ENCODE measurements around the gene RPS6KC1. TPM values are rescaled to one million over a fixed set of nuclear protein-coding genes. Genes with fewer than 3 reads are reported as not detected.
"Not testable (repeated sequence)": the region's sequence is repeated elsewhere in the genome, so short reads cannot be mapped to it uniquely, and the experiment has no call there.

RPS6KC1 gene
- total RNA-seq, 3 donors from 2014 or later = 4.8 to 6.8 (median 6.1) TPM

GRCh38 chr1:213179784-213180183, 128.7 kb downstream of the RPS6KC1 start:
- H3K4me3 Mint-ChIP-seq = no peak overlapping the region
- DNase-seq (no peak), ATAC-seq (no peak)
- H3K27me3 Mint-ChIP-seq (ENCODE audit: low read depth) = no peaks in the 10 kb centered on the region
- H3K9me3 Mint-ChIP-seq = peaks cover 10% of the 10 kb centered on the region
- H3K36me3 Mint-ChIP-seq (ENCODE audit: insufficient read depth) = peaks cover 47% of the 10 kb centered on the region
- no peaks in the 10 kb centered on the region for H3K4me1 Mint-ChIP-seq (ENCODE audit: low read depth)

GRCh38 chr1:213180833-213181232, 129.8 kb downstream of the RPS6KC1 start:
- no peak for ATAC-seq
- peaks cover 49% of the 10 kb centered on the region for H3K36me3 Mint-ChIP-seq (ENCODE audit: insufficient read depth)
- peaks cover 18% of the 10 kb centered on the region for H3K9me3 Mint-ChIP-seq
- H3K4me1 Mint-ChIP-seq (ENCODE audit: low read depth) = no peaks in the 10 kb centered on the region
- DNase-seq = no peak
- no peak overlapping the region for H3K4me3 Mint-ChIP-seq
- no peaks in the 10 kb centered on the region for H3K27me3 Mint-ChIP-seq (ENCODE audit: low read depth)

- Mint-ChIP-seq H3K4me1 (ENCODE audit: low read depth) (no peaks in the 10 kb centered on the region), H3K36me3 (ENCODE audit: insufficient read depth) (peaks cover 48% of the 10 kb centered on the region), H3K4me3 (no peak overlapping the region), H3K9me3 (peaks cover 28% of the 10 kb centered on the region), H3K27me3 (ENCODE audit: low read depth) (no peaks in the 10 kb centered on the region)
- ATAC-seq = no peak
- DNase-seq = no peak
Measured at GRCh38 chr1:213183036-213183672, 132.1 kb downstream of the RPS6KC1 start.

- ATAC-seq (no peak), DNase-seq (no peak)
- Mint-ChIP-seq H3K4me3 (no peak overlapping the region), H3K36me3 (ENCODE audit: insufficient read depth) (peaks cover 54% of the 10 kb centered on the region), H3K4me1 (ENCODE audit: low read depth) (no peaks in the 10 kb centered on the region), H3K9me3 (peaks cover 43% of the 10 kb centered on the region), H3K27me3 (ENCODE audit: low read depth) (no peaks in the 10 kb centered on the region)
Measured at GRCh38 chr1:213186168-213186567, 135.1 kb downstream of the RPS6KC1 start.

- H3K4me1 Mint-ChIP-seq (ENCODE audit: low read depth) = no peaks in the 10 kb centered on the region
- peaks cover 29% of the 10 kb centered on the region for H3K9me3 Mint-ChIP-seq
- H3K4me3 Mint-ChIP-seq = no peak overlapping the region
- DNase-seq = no peak
- no peaks in the 10 kb centered on the region for H3K27me3 Mint-ChIP-seq (ENCODE audit: low read depth)
- peaks cover 54% of the 10 kb centered on the region for H3K36me3 Mint-ChIP-seq (ENCODE audit: insufficient read depth)
- no peak for ATAC-seq
Measured at GRCh38 chr1:213192026-213192425, 141.0 kb downstream of the RPS6KC1 start.

GRCh38 chr1:213194383-213194782, 143.3 kb downstream of the RPS6KC1 start:
- DNase-seq = no peak
- H3K4me1 Mint-ChIP-seq (ENCODE audit: low read depth) = no peaks in the 10 kb centered on the region
- peaks cover 66% of the 10 kb centered on the region for H3K36me3 Mint-ChIP-seq (ENCODE audit: insufficient read depth)
- no peaks in the 10 kb centered on the region for H3K27me3 Mint-ChIP-seq (ENCODE audit: low read depth)
- H3K4me3 Mint-ChIP-seq = no peak overlapping the region
- H3K9me3 Mint-ChIP-seq = peaks cover 44% of the 10 kb centered on the region
- ATAC-seq = no peak

GRCh38 chr1:213194855-213195254, 143.8 kb downstream of the RPS6KC1 start:
- Mint-ChIP-seq H3K4me3 (no peak overlapping the region), H3K9me3 (peaks cover 42% of the 10 kb centered on the region), H3K4me1 (ENCODE audit: low read depth) (no peaks in the 10 kb centered on the region), H3K36me3 (ENCODE audit: insufficient read depth) (peaks cover 68% of the 10 kb centered on the region), H3K27me3 (ENCODE audit: low read depth) (no peaks in the 10 kb centered on the region)
- DNase-seq (no peak), ATAC-seq (no peak)

GRCh38 chr1:213196328-213197054, 145.4 kb downstream of the RPS6KC1 start:
- not testable (repeated sequence) for H3K4me1 Mint-ChIP-seq (ENCODE audit: low read depth); H3K27me3 Mint-ChIP-seq (ENCODE audit: low read depth); ATAC-seq; H3K4me3 Mint-ChIP-seq; DNase-seq
- H3K9me3 Mint-ChIP-seq = peaks cover 32% of the 10 kb centered on the region
- H3K36me3 Mint-ChIP-seq (ENCODE audit: insufficient read depth) = peaks cover 66% of the 10 kb centered on the region

- no peaks in the 10 kb centered on the region for H3K27me3 Mint-ChIP-seq (ENCODE audit: low read depth)
- H3K4me3 Mint-ChIP-seq = no peak overlapping the region
- H3K36me3 Mint-ChIP-seq (ENCODE audit: insufficient read depth) = peaks cover 52% of the 10 kb centered on the region
- no peak for ATAC-seq
- peaks cover 27% of the 10 kb centered on the region for H3K9me3 Mint-ChIP-seq
- no peaks in the 10 kb centered on the region for H3K4me1 Mint-ChIP-seq (ENCODE audit: low read depth)
- DNase-seq = no peak
Measured at GRCh38 chr1:213200630-213201029, 149.6 kb downstream of the RPS6KC1 start.

- ATAC-seq (no peak), DNase-seq (no peak)
- Mint-ChIP-seq H3K4me1 (ENCODE audit: low read depth) (no peaks in the 10 kb centered on the region), H3K9me3 (peaks cover 22% of the 10 kb centered on the region), H3K36me3 (ENCODE audit: insufficient read depth) (peaks cover 50% of the 10 kb centered on the region), H3K4me3 (no peak overlapping the region), H3K27me3 (ENCODE audit: low read depth) (no peaks in the 10 kb centered on the region)
Measured at GRCh38 chr1:213201380-213202155, 150.5 kb downstream of the RPS6KC1 start.

GRCh38 chr1:213211201-213211600, 160.2 kb downstream of the RPS6KC1 start:
- DNase-seq = no peak
- H3K36me3 Mint-ChIP-seq (ENCODE audit: insufficient read depth) = peaks cover 55% of the 10 kb centered on the region
- H3K9me3 Mint-ChIP-seq = peaks cover 4% of the 10 kb centered on the region
- H3K4me1 Mint-ChIP-seq (ENCODE audit: low read depth) = no peaks in the 10 kb centered on the region
- no peak overlapping the region for H3K4me3 Mint-ChIP-seq
- no peaks in the 10 kb centered on the region for H3K27me3 Mint-ChIP-seq (ENCODE audit: low read depth)
- no peak for ATAC-seq

- H3K27me3 Mint-ChIP-seq (ENCODE audit: low read depth) = not testable (repeated sequence)
Measured at GRCh38 chr1:213219076-213219475, 168.0 kb downstream of the RPS6KC1 start.

GRCh38 chr1:213221209-213221608, 170.2 kb downstream of the RPS6KC1 start:
- DNase-seq (no peak), ATAC-seq (no peak)
- Mint-ChIP-seq H3K9me3 (no peaks in the 10 kb centered on the region), H3K36me3 (ENCODE audit: insufficient read depth) (peaks cover 11% of the 10 kb centered on the region), H3K4me3 (no peak overlapping the region), H3K27me3 (ENCODE audit: low read depth) (no peaks in the 10 kb centered on the region), H3K4me1 (ENCODE audit: low read depth) (no peaks in the 10 kb centered on the region)

More at GRCh38 chr1:213219076-213219475, 168.0 kb downstream of the RPS6KC1 start:
- H3K36me3 Mint-ChIP-seq (ENCODE audit: insufficient read depth) = peaks cover 15% of the 10 kb centered on the region
- H3K4me1 Mint-ChIP-seq (ENCODE audit: low read depth); ATAC-seq; H3K4me3 Mint-ChIP-seq; H3K9me3 Mint-ChIP-seq; DNase-seq: not testable (repeated sequence)

- ATAC-seq (no peak), DNase-seq (no peak)
- H3K4me1 Mint-ChIP-seq (ENCODE audit: low read depth) = peaks cover 4% of the 10 kb centered on the region
- peaks cover 15% of the 10 kb centered on the region for H3K36me3 Mint-ChIP-seq (ENCODE audit: insufficient read depth)
- H3K4me3 Mint-ChIP-seq = no peak overlapping the region
- H3K9me3 Mint-ChIP-seq = no peaks in the 10 kb centered on the region
- no peaks in the 10 kb centered on the region for H3K27me3 Mint-ChIP-seq (ENCODE audit: low read depth)
Measured at GRCh38 chr1:213227458-213227857, 176.4 kb downstream of the RPS6KC1 start.

Data from activated T-cell treated with anti-CD3 and anti-CD28 coated beads, Interleukin-2, amount 50 U/mL, for 4 hours (primary cell).